Parathyroid adenoma (tissue), 2 donors: ENCODE results near the gene TAP2.

Source experiments
- H2AFZ ChIP-seq: fragments of 300-600 bp; sonication (generic); one replicate; pipeline ENCODE4 v1.7.0; 2017; ENCODE audit warnings: antibody characterized with exemption, mild to moderate bottlenecking
- H3K27ac ChIP-seq: fragments of 300-600 bp; sonication (generic); one replicate; pipeline ENCODE4 v1.7.0; 2017
- H3K27me3 ChIP-seq: fragments of 300-600 bp; sonication (generic); one replicate; pipeline ENCODE4 v1.7.0; 2017; ENCODE audit warnings: low read length; ENCODE audit not compliant: control insufficient read depth, insufficient read depth
- H3K36me3 ChIP-seq: fragments of 300-600 bp; sonication (generic); one replicate; pipeline ENCODE4 v1.7.0; 2017; ENCODE audit warnings: low read length; ENCODE audit not compliant: control insufficient read depth, insufficient read depth
- H3K4me1 ChIP-seq: fragments of 300-600 bp; sonication (generic); one replicate; pipeline ENCODE4 v1.7.0; 2017; ENCODE audit warnings: control low read depth
- H3K4me2 ChIP-seq: fragments of 300-600 bp; sonication (generic); one replicate; pipeline ENCODE4 v1.7.0; 2017; ENCODE audit warnings: low read length
- H3K4me3 ChIP-seq: fragments of 300-600 bp; sonication (generic); one replicate; pipeline ENCODE4 v1.7.0; 2017; ENCODE audit warnings: low read depth, low read length
- H3K79me2 ChIP-seq: fragments of 300-600 bp; sonication (generic); one replicate; pipeline ENCODE4 v1.7.0; 2017; ENCODE audit warnings: control low read depth
- H3K9ac ChIP-seq: fragments of 300-600 bp; sonication (generic); one replicate; pipeline ENCODE4 v1.7.0; 2017; ENCODE audit warnings: mild to moderate bottlenecking
- H3K9me3 ChIP-seq: fragments of 300-600 bp; sonication (generic); one replicate; pipeline ENCODE4 v1.7.0; 2017; ENCODE audit warnings: low read length; ENCODE audit not compliant: control insufficient read depth
- CTCF ChIP-seq: fragments of 300-600 bp; sonication (generic); IDR thresholded peaks from one replicate; pipeline ENCODE4 v1.7.0; 2017; ENCODE audit warnings: antibody characterized with exemption, mild to moderate bottlenecking
- donor health status: primary hyperparathyroidism.

Gene TAP2

DNA sequence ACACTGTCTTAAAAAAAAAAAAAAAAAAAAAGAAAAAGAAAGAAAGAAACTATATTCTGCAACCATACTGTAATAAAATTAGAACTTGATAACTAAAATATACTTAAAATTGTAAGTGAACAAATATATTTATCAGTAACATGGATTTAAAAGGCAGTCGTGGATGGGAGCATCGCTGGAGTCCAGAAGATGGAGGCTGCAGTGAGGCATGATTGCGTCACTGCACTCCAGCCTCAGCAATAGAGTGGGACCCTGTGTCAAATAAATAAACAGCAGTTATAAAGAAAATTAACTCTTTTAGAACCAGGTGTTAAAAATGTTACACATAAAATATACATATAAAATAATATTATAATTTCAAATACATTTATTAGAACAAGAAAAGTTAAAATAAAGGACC is 24.2 kb upstream of the TAP2 start:
- no peak overlapping the region for H3K27ac ChIP-seq
- no peaks in the 10 kb centered on the region for H3K9me3 ChIP-seq
- H3K4me3 ChIP-seq: no peak overlapping the region
- no peaks in the 10 kb centered on the region for H3K4me1 ChIP-seq
- no peak for TF ChIP-seq CTCF
- no peak overlapping the region for H2AFZ ChIP-seq
- no peaks in the 10 kb centered on the region for H3K79me2 ChIP-seq
- H3K36me3 ChIP-seq: no peaks in the 10 kb centered on the region
- H3K4me2 ChIP-seq: no peak overlapping the region
- H3K27me3 ChIP-seq: no peaks in the 10 kb centered on the region
- no peak overlapping the region for H3K9ac ChIP-seq

DNA sequence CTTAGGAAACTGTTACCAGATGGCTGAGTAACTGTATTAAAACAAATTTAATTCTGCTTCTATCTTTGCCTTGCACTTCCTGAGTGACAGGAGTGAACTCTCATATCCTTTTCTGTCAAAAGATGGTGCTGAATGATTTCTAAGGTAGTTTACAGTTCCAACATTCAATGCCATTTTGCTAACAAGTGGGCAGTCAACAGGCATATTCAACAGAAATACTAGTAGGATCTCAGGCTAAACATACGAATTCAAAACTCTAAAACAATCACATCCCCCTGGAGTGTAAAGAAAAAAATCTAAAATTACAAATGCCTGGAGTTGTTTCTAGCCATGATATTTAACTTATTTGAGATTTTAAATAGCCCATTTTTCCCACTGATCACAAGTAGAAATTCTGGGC is 22.1 kb upstream of the TAP2 start:
- no peaks in the 10 kb centered on the region for H3K4me1 ChIP-seq
- H3K36me3 ChIP-seq: no peaks in the 10 kb centered on the region
- no peak for TF ChIP-seq CTCF
- no peak overlapping the region for H3K4me3 ChIP-seq
- no peaks in the 10 kb centered on the region for H3K27me3 ChIP-seq
- H3K9me3 ChIP-seq: no peaks in the 10 kb centered on the region
- no peak overlapping the region for H2AFZ ChIP-seq
- H3K4me2 ChIP-seq: no peak overlapping the region
- H3K27ac ChIP-seq: no peak overlapping the region
- H3K9ac ChIP-seq: no peak overlapping the region
- H3K79me2 ChIP-seq: no peaks in the 10 kb centered on the region

DNA sequence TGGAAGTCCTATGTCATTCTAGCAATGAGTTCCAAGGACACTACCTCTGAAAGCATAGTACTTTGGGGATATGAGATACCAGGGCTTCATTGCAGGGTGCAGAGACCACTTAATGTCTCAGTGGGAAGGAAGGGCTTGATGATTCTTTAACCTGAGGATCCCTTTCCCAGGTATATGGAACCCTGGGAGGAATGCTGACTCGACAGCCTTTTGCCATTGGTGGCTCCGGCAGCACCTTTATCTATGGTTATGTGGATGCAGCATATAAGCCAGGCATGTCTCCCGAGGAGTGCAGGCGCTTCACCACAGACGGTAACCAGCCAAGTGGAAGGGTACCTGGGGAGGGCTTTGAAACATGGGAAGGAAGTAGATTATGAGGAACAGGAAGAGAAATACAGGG is 19.7 kb upstream of the TAP2 start:
- Histone ChIP-seq H3K27me3 (no peaks in the 10 kb centered on the region), H2AFZ (no peak overlapping the region), H3K9ac (no peak overlapping the region), H3K4me3 (no peak overlapping the region), H3K27ac (no peak overlapping the region), H3K4me1 (peaks cover 5% of the 10 kb centered on the region), H3K4me2 (no peak overlapping the region), H3K36me3 (no peaks in the 10 kb centered on the region), H3K79me2 (no peaks in the 10 kb centered on the region), H3K9me3 (no peaks in the 10 kb centered on the region)
- no peak for TF ChIP-seq CTCF

DNA sequence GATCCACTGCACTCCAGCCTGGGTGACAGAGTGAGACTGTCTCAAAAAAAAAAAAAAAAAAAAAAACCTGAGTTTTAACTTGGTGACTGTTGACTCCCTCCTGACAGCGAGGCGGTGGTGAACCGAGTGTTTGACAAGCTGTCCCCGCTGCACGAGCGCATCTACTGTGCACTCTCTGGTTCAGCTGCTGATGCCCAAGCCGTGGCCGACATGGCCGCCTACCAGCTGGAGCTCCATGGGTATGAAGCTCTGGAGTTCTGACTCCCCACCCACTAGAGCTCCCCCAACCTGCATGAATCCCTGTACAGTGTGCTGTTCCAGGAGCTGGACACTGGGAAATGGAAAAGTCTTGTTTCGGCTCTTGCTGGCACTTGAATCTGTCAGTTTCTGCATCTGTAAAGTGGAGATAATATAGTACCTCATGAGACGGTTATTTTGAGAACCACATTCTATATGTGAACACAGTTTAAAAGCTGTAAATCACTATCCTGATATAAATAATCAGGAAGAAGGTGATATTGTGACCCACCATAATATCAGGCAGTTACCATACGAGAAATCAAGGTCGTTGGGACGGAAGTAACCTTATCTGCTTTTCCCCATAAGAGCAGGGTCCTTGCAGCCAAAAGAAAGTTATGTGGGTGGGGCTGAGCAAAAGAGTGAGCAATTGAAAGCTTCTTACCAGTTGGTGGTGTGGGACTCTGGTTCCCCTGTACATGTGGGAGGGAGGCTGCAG is 18.8 kb upstream of the TAP2 start:
- H3K9me3 ChIP-seq: no peaks in the 10 kb centered on the region
- H3K27ac ChIP-seq: no peak overlapping the region
- TF ChIP-seq CTCF: no peak
- peaks cover 5% of the 10 kb centered on the region for H3K4me1 ChIP-seq
- H3K4me3 ChIP-seq: no peak overlapping the region
- H3K36me3 ChIP-seq: no peaks in the 10 kb centered on the region
- no peak overlapping the region for H2AFZ ChIP-seq
- no peaks in the 10 kb centered on the region for H3K79me2 ChIP-seq
- no peak overlapping the region for H3K9ac ChIP-seq
- no peak overlapping the region for H3K4me2 ChIP-seq
- H3K27me3 ChIP-seq: no peaks in the 10 kb centered on the region
